GM20431 (cell line): ENCODE measurements around the gene CCDC88C.

Experiments
- in situ Hi-C: fragments of 300-500 bp; cut with MseI, MboI; formaldehyde crosslinking; loops from one replicate; pipeline ENCODE4 v1.15.0; 2020; ENCODE audit warnings: low sequenced_read_pairs; ENCODE audit not compliant: unreplicated experiment

The CCDC88C gene

DNA sequence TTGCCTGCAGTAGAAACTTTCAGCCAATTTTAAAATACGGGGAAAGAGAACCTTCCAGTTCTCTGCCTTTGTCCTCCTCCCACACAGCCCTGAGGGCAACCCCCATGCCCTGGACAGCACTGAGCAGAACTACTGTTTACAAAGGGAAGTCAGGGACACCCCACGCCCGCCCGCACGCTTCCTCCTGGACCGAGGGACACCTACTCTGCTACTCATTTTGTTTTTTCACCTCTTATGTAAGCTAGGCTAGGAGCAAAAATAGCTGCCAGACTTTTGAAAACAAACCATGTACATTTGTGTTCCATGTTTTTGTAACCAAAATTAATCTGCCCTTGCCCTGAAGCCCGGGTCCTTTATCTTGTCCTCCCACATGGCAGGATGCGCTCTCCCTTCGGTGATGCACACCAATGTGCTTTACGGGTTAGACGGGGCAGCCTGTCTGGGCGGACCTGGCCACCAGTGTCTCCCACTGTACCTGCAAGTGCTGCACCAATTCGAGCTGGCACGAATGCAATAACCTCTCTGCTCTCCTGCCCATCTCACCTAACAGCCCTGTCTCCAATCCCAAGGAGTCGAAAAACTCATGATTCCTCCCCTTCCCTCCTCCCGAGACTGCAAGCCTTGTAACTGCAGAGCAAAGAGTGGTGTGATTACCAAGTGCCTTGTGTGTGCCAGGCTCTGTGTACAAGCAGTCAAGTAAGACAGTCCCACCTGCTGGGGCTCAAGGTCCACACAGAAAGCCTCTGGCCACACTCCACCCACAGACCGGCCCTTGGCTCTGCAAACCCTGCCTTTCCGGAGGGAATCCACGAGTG, 85.2 kb downstream of the CCDC88C start:
- in situ Hi-C loops: no loop called here

DNA sequence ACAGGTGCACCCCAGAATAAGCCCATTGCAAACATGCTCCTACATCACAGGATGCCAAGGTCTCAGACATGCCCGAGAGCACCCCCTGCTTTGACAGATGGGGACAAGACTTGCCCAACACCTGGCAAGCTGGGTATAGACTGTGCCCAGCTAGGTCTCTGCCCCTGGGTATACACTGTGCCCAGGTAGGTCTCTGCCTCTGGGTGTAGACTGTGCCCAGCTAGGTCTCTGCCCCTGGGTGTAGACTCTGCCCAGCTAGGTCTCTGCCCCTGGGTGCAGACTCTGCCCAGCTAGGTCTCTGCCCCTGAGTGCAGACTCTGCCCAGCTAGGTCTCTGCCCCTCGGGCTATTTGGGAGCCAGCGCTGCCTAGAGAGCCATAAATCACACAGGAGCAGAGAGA, 85.9 kb downstream of the CCDC88C start:
- in situ Hi-C loops: no loop called here

DNA sequence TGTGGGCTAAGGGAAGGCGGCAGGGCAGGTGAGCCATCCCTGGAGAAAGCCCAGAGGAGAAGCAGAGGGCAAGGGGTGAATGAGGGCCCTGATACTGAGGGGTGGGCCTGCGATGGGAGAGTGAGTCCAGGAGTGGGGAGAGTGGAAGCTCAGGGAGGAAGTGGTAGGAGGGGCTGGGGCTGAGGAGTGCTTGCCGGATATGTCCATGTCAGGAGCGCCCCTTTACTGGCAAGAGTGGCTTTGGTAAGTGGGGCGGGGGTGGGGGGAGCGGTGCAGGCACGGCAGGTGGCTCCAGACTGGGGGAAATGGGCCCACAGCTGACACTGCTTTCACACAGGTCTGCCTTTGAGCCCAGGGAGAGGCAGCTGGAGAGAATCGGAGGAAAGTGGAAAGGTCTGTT, 86.8 kb downstream of the CCDC88C start:
- in situ Hi-C loops: no loop called here

GRCh38 chr14:91330096-91330696, 87.4 kb downstream of the CCDC88C start:
- in situ Hi-C loops: no loop called here

GRCh38 chr14:91329486-91330014, 88.1 kb downstream of the CCDC88C start:
- in situ Hi-C loops: no loop called here

DNA sequence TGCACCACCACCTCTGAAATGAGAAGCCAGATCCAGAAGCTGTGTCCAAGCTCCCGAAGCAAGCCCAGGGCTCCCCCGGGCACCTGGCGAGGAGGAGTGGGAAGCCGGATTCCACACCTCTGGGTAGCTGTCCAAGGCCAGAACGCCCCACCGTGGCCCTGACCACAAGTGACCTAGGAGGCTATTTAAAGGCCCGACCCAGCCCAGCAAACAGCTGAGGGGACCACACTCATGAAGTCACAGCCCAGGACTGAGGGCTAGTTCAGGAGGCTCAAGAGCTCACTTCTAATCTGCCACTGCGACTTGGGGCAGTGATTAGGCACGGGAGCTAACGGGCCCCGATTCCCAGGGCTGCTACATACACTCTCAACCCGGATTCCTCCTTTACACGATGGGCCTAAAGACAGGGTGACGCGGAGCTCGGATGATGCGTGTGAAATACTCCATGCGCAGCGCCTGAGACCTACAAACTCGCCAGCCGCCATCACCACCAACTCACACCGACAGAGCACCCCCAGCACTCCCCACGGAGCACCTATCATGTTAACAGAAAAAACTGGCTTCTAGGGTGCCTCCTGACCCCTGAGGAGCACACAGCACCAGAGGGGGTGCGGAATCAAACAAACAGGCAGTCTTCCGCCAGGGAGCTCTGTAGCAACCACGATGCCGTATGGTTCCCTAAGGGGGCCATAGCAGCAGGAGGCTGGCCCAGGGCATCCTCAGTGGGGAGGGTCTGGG, 89.1 kb downstream of the CCDC88C start:
- in situ Hi-C loops: no loop called here

DNA sequence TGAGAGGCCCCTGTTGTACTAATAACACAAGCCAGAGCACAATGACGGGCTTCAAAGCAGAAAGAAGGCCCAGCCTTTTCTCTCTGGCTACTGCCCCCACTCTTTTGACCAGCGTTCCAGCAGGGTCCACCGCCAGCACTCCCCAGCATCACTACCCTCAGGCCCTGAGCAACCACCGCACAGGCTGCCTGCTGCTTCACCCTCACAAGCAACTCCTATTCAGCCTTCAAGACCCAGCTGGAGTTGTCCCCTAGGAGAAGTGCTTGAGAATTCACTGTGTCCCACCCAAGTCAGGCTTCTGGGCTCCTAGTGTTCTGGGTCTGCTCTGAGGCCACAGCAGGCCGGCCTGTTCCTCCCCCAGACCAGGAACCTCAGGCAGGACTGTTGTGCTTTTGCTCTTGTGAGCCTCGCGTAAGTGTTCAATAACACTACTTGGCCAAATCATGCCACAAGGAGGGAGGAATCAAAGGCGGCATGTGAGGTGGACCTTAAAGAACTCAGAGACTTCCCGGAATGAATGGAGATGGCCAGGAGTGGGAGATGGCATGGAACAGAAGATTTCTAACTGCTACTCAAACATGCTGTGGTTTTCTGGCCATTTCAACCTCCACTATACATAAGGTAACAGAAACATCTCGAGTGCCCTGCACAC, 89.8 kb downstream of the CCDC88C start:
- in situ Hi-C loops: no loop called here

DNA sequence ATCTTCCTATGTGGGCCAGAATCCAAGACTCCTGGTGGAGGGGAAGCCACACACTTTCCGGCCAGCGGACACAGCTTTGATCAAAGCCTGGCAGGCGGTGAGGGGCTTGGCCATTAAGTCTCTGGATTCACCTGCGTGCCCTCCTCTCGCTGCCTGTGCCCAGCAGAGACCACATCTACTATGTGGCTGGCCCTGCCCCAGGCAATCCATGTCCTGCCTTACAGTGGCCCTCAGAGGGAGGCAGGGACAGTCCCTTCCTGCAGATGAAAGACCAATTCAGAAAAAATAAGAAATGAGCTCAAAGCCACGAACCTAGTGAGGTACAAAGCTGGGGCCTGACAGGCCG, 90.4 kb downstream of the CCDC88C start:
- in situ Hi-C loops: no loop called here

DNA sequence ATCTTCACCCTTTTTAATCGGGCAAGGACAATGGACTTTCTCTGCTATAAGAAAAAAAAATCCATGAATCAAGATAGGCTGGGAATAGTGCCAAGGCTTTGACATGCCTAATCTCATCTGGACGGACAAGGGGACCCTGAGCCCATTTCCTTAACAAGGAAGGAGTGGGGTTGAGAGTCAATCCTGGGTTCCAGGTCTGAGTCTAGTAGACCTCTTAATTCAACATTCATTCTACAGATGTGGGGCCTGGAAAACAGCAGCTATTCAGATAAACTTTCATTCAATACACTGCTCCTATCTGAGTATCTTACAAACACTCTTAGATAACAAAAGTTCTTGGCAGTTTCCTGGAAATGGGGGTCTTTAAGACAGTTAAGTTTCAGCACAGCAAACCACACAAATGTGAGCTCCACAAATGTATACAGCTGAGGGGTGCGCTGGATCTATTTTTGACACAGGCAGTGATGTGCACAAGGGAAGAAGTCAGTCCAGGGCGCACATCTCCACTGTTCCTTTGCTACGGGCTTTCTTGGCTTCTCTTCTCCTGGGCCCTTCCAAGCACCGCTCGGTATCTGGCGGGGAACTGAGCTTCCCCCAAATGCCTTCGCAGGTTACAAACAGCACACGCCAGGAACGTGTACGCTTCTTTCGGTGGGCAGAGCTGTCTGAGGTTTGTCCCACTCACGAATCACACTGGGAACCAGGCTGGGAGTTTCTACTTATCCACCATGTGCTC, 90.9 kb downstream of the CCDC88C start:
- in situ Hi-C loops: no loop called here

DNA sequence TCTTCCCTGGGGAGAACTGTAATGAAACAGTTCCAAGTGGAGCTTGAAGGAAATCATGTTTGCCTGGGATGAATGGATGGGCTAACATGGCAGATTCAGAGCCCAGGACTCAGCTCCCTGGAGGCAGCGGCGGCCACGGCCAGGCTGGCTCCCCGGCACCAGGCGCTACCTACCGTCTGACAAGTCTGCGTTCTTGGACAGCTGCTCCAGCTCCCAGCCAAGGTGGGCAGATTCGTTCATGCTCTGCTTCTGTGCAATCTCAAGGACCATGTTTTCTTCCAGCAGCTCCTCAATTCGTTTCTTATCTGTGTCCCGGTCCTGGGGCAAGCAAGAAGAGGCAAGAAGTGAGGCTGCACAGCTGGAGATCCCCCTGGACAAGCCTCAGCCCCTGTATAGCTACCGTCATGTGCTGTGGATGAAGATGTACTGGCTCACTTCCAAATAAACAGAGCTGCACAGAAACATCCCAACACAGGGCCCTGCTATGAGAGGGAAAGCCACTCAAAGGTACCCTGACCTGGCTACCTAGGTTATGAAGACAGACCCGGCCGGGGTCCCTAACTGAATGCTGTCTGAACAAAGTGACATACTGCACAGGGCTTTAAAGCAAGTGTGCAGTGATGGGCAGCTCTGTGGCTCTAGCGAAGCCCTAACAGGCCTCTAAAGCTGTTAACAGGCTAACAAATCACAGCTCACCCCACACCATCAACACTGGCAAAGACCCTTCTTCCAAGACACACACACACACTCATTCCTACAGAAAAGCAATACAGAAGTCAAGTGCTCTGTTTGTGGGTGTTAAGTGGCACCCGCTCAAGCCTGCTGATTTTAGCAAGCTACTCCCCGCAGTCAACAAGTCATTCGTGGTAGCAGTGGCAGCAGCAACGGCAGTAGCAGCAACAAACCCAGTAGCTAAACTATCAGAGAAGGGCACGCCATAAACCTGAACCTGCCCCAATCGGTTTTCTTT, 92.7 kb downstream of the CCDC88C start:
- in situ Hi-C loops: no loop called here

GRCh38 chr14:91323671-91324605, 93.7 kb downstream of the CCDC88C start:
- in situ Hi-C loops: no loop called here

DNA sequence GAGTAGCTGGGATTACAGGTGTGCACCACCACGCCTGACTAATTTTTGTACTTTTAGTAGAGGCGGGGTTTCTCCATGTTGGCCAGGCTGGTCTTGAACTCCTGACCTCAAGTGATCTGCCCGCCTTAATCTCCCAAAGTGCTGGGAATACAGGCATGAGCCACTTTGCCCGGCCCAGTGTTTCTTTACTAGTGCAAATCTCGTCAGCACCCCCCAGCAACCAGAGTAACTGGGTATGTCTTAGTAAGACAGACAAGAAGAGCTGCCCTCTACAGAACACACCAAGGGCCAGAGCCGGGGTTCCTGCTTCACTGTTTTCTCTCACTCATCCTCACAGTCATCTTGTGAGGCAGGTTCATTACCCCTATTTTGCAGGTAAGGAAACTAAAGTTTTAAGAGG, 94.6 kb downstream of the CCDC88C start:
- in situ Hi-C loops: no loop called here

GRCh38 chr14:91322623-91323022, 95.0 kb downstream of the CCDC88C start:
- in situ Hi-C loops: no loop called here

- in situ Hi-C loops: no loop called here
These were observed 96.5 kb downstream of the CCDC88C start for GRCh38 chr14:91321131-91321530.

- in situ Hi-C loops: no loop called here
These were observed 97.4 kb downstream of the CCDC88C start for GRCh38 chr14:91320266-91320665.

DNA sequence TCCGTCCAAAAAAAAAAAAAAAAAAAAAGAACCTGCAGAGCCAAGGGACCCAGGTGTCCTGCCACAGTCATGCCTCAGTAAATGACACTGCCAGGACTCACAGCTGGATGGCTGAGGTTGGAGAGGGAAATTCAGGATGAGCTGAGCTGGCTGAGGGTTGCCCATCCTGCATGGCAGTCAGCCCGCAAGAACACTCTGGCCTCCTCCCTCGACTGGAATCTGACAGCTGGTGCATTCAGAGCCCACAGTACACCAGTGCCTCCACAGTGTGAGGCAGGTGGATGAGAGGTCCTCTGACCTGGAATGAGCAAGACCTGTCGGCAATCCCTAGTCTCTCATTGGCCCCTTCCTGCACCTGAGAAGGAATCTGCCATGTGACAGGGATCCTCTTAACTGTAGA, 98.7 kb downstream of the CCDC88C start:
- in situ Hi-C loops: loop anchor here (10.0 kb wide), 1 partner anchor 106 kb away; no protein-coding TSS in a partner anchor
